CD4-positive, alpha-beta T cell treated with Interleukin-6 at 100 ng/mL for 8 hours (primary cell): ENCODE data around the gene MCRIP1.

Source experiments
- DNase-seq: peaks from one replicate; pipeline ENCODE4 v3.0.0-alpha.2; 2020; ENCODE audit warnings: mixed read lengths, low spot score

MCRIP1 gene

DNA sequence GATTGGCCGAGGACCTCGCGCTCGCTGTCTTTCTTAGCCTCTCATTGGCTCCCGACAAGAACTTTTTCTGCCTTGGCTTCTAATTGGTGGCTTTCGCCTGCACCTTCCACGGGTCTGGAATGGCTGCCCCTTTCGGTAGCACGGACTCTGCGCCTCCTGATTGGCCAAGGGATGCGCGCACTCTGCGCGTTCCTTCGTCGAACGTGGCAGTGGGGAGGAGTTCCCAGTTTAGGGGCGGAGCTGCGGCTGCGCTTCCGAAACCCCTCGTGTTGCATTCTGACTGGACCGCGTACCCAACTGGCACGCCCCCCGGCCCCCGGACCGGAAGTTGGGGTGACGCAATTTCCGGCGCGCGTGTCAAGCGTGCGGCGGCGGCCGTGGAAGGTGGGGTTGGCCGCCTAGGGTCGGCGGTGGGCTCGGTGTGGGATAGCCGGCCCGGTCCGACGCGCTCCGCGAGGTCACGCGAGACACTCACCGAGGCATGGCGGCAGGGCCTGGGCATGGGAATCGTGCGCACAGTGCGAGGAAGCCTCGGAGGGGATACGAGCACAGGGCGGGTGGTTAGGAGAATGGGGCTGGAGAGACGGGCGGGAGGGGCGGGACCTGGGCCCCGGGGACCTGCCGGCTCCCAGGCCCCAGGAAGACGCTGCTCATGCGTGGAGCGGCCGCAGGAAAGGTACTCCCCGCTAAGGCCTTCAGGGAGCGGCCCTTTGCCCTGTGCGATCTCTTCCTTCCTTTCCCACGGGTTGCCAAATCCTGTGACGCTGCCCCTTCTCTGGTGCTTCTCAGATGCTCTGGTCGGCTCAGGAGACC is 27.9 kb upstream of the MCRIP1 start:
- peak; percentile 100 for DNase-seq

DNA sequence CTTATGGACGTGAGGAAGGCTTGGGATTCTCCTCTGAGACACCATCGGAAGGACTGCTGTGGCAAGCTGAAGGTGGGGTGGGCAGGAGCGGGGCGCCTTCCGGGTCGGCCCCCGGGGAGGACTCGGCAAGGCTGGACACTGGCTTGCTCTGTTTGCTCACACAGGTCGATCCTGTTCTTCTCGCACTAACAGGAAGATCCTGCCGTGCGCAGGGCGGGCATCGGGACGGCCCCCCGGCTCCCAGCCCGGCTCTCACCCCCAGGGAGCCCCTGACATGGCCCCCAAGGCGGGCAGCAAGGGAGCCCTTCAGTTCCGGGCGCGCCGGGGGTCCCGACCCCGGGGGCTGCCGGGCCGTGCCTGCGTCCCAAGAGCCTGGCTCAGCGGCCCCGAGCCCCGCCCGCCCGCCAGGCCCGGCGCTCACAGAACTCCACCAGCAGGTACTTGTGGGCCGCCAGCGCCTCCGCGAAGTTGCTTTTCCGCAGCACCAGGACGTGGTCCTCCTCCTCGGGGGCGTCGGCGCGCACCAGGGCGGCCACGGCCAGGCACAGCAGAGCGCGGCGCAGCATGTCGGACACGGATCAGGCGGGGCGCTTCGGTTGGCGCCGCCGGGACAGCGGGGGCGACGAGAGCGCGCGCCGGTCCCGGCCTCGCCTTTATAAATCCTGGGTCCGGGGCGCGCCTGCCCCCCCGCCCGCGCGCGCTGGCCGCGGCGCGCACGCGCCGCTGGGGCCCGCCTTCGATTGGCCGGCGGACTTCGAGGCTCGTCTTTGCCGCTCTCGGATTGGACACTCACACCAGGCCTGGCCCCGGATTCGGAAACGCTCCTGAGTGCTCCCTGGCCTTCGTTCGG is 27.0 kb upstream of the MCRIP1 start, which contains the start of gene P4HB:
Gene P4HB (minus strand): TSS at position 630 of the 850 bp plus-strand sequence. CDS start 64 bp downstream, at position 566.
- DNase-seq = no peak

DNA sequence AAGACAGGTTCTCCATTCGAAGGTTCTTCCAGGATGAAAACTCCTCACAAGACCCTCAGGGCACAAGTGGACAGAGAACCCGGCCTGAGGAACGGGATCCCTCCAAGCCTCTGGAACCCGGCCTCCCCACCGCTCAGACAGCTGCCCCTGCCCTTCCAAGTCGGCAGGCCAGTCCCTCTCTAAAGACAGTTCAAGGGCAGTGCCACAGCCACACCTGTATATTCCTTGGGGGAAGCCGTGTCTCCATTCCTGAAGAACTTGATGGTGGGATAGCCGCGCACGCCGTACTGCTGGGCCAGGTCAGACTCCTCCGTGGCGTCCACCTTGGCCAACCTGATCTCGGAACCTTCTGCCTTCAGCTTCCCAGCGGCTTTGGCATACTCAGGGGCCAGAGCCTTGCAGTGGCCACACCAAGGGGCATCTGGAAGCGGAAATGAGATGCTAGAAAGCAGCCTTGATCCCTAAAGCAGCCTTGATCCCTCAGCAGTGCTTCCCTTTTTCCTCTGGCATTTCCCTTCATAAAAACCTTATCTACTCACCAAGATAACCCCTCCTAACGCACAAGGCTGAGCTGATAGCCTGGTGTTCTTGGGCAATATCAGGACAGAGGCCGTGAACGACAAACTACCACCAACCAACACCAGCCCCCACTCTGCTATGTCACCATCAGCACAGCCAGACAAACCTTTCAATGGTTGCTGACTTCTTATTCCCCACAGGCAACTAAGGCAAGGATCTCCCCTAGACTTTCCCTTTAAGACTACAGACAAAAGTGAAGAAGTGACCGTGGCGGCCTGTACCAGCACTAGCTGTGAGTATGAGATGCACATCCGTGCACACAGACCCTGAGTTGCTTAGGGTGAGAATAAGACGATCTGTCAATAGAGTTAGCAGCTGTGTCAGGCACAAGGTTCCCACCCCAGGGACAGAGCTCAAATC is 26.1 kb upstream of the MCRIP1 start:
- DNase-seq = no peak

DNA sequence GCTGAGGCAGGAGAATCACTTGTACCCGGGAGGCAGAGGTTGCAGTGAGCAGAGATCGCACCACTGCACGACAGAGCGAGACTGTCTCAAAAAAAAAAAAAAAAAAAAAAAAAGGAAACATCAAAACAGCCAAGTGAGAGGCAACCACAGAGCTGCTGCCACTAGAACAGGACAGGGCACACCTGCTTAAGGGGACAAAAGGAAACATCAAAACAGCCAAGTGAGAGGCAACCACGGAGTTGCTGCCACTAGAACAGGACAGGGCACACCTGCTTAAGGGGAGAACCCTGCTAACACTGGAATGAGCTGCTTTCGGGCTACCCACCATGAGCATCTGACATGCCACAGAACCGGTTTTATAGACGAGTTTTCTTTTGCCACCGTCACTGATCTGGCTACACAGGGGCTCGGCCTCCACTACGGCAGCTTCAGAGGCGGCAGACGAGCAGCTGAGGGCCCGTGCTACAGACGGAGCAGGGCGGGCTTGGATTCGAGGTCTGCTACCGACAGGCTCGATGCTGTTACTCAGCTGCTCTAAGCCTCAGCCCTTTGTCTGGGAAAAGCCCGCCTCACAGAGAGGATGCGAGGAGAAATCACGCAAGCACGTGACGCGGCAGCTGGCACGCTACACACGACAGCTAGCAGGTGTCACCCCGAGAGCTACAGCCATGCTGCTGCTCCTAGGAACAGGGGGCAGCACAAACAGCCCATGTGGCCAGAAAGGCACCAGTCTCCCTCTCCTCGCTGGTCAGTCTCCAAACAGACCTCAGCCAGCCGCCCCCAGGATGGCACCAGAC is 25.3 kb upstream of the MCRIP1 start:
- no peak for DNase-seq

DNA sequence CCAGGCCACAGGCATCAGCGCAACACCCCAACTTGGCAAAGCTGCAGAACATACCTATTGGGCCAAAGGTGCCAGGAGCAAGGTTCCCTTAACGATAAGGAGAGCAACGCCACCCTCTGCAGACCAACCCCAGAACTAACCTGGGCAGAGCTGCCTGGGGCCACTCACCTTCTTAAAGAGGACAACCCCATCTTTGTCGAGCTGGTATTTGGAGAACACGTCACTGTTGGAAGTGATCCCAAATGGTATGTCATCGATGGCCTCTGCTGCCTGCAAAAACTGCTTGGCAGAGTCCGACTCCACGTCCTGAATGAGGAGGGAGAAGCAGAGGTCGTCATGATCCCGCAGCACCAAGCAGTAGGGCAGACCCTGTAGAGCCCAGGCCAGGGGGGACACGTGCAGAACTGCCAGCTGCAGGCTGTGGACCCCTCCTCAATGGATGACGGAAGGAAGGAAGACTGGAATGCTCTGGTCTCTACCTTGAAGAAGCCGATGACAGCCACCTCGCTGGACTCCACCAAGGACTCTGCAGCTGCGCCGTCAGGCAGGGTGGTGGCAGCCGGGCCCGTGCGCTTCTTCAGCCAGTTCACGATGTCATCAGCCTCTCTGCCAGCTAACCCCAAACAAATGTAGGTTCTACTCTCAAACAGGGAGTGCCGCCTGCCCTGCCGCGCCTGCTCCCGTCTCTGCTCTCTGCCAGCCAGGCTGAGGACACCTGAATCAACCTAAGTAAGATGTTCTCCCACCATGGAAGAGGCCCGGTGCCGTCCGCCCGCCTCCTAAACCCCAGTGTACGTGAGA is 22.1 kb upstream of the MCRIP1 start:
- DNase-seq = no peak

DNA sequence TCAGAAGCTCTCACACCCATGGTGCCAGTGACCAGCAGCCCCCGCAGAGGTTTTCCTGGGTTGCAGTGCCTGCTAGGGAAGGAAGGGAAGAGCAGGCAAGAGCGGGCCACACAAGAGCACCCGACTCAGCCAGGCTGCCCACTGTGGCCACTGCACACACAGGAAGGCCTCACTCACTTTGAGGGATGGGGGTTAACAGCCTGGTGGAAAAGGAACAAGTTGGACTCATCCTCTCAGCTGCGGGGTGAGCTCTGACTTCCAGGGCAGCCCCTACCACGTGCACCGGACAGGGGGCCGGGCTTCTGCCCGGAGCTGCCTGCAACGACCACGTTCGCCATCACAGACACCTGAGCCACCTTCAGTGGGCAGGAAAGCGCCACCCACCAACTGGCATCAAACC is 19.1 kb upstream of the MCRIP1 start:
- DNase-seq = no peak

DNA sequence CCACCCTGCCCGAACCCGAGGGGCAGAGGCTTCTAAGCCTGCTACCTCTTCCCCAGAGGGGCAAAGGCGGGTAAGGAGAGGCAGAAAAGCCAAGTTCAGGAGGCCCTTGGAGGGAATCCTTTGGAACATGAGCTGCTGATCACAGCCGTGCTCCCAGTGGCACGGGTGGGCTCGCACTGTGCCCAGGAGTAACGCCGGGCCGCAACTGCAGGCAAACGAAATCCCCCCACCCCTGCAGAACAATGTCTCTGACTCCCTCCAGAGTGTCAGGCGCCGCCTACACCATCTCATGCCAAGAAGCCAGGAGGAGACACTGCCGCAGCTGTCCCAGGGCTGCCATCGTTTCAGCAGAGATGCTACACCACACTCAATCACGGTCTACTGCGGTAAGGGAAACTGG is 18.3 kb upstream of the MCRIP1 start:
- DNase-seq = no peak

DNA sequence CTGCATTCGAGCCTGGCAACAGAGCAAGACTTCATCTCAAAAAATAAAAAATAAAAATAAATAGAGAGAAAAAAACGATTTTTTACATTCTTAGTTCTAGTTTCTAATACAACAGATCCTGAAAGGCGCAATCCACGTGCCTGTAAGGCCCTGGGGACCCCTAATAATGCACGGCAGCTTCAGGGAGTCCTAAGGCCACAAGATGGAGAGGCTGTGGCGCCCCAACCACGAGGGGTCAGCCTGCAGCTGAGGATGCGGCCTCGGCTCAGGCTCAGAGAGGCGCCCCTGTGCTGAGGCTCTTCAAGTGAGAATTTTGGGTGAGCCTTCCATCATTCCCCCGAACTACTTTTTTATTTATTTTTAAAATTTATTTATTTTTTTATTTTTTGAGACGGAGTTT is 16.4 kb upstream of the MCRIP1 start:
- no peak for DNase-seq

DNA sequence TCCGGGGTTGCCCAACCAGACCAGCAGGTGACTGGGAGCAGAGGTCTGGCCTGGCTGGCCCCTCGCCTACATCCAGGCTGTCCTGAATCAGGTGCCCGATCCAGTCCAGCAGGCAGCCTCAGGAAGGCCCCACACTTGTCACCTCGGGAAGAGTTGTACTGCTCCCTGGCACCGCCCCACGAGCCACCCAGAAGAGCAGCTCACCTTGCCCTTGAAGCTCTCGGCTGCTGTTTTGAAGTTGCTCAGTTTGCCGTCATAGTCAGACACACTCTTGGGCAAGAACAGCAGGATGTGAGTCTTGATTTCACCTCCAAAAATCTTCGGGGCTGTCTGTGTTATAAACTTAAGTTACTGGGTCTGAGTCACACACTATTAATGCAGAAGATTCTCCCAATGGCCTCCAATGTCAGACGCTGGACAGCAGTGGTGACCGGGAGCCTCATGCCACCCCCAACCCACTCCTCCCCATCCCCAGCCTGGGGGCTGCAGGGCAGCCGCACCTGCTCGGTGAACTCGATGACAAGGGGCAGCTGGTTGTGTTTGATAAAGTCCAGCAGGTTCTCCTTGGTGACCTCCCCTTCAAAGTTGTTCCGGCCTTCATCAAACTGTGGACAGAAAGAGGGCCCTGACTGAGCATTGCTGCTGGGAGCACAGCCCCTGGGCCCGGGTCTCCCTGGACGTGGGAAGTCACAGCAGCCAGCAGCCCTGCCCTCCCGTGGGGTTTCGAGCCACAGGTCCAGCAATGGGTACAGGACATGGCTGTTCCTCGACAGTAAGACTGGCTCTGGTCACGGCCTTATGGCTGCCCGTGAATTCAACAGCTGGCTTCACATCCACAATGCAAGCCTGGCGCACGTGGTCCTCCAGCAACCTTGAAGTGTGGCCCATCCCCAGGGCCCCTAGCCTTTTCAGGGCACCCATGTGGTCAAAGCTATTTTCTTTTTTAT is 13.9 kb upstream of the MCRIP1 start:
- DNase-seq = no peak

DNA sequence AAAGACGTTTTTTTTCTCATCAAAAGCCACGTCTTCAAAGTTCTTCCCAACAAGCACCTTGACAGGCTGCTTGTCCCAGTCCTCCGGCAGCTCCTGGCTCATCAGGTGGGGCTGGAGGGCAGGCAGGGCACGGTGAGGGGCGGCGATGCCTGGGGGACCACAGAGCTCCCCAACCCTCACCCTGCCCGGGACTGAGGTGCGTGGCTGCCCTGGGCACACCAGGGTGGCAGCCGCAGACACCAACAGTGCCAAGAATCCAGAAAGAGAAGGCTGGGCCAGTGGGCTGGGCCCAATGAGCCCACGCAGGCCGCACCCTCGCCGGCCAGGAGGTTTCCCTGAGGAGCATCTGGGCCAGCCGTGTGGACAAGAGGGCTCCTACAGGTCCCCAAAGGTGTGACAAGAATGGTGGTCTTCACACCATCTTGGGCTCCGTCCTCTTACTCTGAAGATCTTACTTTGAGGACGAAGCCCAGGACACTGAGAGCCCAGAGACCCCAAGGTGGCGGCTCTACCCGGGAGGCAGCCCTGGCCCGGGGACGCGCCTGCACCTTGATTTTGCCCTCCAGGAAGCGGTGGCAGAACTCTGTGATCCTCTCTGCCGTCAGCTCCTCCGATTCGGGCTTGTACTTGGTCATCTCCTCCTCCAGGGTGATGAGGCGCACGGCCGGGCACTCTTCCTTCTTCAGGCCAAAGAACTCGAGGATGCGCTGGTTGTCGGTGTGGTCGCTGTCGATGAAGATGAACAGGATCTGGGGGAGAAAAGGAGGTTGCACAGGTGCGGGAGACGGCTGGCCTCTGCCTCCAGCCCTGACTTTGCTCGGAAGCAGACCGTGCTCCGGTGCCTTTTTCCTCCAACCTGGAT is 13.0 kb upstream of the MCRIP1 start:
- DNase-seq = no peak

DNA sequence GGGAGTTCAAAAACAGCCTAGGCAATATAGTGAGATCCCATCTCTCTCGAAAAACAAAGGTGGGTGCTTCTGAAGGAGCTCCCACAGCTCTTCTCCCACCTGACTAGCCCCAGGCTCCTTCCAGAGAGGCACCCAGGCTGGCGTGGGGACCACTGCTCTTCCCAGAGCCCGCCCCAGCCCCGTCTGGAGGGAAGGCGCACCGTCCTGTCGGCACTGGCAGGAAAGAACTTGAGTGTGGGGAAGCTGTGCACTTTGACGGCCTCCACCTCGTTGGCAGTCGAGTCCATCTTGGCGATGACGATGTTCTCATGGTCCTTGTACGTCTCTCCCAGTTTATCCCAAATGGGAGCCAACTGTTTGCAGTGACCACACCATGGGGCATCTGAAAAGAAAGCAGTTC is 12.3 kb upstream of the MCRIP1 start:
- no peak for DNase-seq

DNA sequence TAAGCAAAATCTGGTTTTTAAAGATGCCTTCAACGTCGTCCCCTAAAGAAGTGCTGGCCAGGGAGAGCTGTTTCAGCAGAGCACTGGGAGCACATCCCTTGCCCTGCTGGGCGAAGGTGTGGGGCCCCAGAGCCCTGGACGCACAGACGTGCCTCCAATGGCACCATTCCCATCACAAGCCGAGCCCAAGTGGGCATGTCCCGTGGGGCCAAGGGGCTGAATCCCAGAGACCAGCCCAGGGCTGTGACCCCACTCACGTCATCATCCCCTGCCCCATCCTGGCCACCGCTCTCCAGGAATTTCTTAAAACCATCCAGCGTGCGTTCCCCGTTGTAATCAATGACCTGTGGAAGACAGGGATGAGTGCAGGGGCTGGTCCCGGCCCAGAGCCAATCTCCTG is 11.8 kb upstream of the MCRIP1 start:
- DNase-seq = no peak

DNA sequence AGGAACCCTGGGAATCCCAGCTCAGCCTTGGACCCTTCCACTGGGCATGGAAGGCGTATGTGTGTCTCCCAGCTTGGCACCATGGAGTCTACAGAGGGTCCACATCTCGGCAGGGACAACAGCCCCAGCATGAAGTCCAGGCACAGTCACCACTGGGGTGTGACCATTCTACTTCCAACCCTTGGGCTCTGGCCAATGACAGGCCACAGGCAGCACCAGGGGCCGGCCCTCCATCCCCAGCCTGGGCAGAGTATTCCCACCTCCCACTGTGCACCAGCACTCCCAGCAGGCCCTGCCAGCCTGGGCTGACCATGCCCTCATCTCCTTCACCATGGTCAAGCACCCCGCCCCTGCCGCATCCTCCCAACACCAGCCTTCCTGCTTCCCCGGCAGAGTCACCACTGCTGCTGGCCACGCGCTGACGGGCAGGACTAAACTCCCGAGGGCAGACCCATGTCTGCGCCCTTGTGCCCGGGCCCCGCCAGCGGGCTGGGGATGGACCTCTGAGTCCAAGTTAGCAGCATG is 11.3 kb upstream of the MCRIP1 start:
- no peak for DNase-seq

DNA sequence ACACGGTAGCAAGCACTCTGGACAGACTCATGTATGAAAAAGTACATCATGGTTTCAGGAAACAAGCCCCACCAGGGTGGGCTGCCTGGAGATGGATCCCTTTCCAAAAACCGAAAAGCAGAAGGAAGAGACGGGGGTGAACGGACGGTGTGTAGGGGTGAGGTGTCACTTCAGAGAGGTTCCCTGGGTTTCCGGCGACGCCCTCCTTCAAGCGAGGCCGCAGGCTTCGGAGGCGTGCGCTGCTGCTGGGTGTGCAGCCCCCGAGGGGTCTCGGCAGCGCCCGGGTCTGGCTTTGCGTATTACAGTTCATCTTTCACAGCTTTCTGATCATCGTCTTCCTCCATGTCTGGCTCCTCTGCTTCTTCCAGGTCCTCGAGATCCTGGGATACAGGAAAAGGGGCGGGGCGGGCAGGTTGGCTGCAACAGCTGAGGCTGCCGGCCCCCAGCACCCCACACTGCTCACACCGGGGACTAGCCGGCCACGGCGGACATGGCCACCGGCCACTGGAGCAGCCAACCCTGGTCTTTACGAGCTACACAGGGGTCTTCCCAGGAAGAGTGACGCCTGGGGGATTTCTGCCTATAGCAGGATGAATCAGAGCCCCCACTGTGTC is 10.7 kb upstream of the MCRIP1 start:
- DNase-seq = no peak

DNA sequence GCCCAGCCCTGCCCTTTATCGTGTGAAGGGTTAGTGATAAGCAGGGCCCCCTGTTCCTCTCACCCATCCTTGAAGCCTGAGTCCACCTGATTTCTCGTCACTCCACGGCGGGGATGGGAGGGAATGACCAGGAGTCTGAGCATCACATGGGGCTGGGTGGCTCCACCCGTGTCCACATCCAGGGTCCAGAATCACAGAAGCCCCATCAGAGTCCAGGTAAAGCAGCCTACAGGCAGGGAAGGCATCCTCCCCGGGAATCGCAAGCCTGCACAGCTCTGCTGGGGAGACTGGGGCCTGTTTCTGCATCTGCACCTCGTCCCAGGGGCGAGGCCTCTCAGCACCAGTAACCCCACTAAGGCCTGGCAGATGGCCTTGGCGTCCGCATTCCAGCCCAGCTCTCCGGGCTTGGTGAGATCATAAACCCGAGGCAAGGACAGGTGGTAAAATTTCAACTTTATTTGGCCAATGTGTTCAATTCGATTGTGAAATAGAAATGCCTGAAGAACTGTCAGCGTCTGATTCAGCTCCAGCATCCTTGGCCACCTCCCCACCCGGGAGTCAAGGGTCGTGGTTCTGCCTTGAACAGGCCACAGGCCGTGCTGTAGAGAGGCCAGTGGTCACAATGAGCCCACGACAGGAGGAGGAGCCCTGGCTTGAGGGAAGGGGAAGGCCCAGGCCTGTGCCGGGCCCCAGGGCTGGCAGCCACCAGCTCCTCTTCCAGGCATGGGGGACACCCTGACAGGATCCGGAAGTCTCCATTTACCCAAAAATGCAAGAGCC is 9.8 kb upstream of the MCRIP1 start:
- DNase-seq = no peak

DNA sequence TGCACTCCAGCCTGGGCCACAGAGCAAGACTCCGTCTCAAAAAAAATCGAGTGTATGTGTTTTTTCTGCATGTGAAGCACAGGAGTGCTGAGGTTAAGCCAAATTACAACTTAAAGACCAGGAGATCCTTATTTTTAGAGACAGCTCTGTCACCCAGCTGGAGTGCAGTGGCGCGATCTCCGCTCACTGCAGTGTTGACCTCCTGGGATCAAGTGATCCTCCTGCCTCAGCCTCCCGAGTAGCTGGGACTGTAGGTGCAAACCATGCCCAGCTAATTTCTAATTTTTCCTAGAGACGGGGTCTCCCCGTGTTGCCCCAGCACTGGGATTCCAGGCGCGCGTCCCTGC is 9.3 kb upstream of the MCRIP1 start:
- no peak for DNase-seq

DNA sequence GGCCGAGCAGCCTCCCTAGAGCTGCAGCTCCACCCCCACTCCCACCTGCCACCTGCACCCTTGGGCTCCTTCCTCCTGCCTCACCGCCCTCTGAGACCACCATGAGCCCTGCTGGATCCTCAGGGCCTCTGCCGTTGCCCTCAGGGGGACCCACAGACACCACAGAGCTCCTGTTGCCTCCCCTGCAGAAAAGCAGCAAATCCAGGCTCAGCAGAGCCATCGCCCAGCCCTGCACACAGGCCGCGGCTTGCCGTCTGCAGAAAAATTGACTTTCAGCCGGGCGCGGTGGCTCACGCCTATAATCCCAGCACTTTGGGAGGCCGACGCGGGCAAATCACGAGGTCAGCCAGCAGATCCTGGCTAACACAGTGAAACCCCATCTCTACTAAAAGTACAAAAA is 8.8 kb upstream of the MCRIP1 start:
- DNase-seq = no peak
